NOMO-1 (cell line): Measurements from ENCODE around the gene NYAP2.

Experiments used
- DNase-seq, 2 experiments: peaks; one replicate each; lab custom pipeline; 2025; ENCODE audit not compliant: unreplicated experiment in 2 of 2; lab: John Stamatoyannopoulos, UW

The NYAP2 gene

DNA sequence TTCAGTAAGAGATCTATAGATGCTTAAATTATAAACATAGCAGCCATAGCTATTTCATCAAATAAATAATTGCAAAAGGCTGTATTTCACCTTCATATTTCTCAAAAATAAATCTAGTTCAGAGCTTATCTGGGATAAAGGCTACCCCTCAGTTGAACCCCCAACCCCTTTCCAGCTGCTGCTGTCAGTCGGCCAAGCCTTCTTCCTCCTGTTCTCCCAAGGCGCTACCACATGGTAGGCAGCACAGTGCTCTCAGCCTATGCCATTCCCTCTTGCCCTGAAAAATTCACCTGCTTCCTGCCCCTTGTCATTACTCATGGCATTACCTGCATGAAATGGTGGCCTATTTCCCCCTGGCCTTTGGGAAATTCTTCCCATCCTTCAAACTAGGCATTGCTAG lies 136.5 kb downstream of the NYAP2 start:
- no peak for DNase-seq

DNA sequence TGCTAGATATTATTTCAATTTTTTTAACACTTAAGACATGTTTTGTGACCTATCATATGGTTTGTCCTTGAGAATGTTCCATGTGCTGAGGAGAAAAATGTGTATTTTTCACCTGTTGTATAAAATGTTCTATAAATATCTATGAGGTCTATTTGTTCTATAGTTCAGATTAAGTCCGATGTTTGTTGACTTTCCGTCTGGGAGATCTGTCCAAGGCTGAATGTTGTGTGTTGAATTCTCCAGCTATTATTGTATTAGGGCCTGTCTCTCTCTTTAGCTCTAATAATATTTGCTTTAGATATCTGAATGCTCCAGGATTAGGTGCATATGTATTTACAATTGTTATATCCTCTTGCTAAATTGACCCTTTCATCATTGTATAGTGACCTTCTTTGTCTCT lies 144.1 kb downstream of the NYAP2 start:
- DNase-seq = no peak

DNA sequence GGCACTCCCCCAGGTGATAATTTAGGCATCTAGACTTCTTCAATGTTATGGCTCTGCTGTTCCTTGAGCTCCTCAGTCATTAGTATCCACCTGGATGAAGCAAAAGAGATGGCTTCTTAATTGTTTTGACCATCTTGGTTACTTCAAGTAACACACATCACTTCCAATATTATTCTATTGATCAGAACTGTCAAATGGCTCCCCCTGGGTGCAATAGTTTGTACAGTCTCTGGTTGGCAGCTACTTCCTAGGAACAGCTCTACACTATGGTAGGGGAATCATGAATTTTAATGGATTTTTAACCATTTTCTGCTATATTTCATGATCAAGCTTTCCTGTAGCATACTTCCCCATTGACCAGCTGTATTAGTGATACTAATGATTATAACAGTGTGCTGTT lies 157.0 kb downstream of the NYAP2 start:
- no peak for DNase-seq

DNA sequence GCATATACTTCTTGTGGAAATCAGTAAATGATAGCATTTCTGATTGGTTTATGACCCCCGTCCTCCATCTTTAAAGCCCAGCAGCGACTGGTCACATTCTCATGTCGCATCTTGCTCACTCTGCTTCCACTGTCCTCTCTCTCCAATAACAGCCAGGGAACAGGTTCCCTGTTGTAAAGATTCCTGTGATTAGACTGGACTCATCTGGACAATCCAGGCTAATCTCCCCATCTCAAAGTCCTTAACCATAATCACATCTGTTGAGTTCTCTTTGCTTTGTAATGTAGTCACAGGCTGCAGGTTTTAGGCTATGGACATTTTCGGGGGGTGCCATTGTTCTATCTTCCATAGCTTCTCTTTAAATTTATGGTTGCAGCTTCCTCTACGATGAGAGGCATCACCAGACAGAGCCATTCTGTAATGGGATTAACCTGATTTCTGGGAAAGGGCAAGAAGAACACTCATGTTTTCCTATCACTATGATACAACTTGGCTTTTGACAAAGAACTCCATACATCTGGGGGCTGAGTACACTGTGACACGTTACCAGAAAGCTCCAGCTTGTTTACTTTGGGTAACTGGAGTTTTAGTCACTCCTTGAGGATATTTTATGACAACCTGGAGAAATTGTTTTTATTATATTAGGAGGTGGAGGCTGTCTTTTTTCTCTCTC lies 159.0 kb downstream of the NYAP2 start:
- no peak for DNase-seq

DNA sequence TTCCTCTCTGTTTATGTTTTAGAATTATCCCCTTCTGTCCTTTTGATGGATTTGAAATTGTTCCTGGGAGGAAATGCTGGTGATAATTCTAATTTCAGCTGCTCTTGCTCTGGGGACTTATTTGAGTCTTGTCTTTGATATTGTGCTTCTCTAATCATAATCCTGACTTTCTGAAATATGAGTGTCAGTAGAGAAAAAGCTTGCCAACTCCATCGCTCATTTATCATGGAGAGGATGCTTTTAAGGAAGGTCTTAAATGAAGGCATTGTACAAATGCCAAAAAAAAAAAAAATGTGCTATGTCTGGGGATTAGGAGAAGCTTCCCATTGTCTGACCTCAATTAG lies 159.5 kb downstream of the NYAP2 start:
- no peak for DNase-seq

DNA sequence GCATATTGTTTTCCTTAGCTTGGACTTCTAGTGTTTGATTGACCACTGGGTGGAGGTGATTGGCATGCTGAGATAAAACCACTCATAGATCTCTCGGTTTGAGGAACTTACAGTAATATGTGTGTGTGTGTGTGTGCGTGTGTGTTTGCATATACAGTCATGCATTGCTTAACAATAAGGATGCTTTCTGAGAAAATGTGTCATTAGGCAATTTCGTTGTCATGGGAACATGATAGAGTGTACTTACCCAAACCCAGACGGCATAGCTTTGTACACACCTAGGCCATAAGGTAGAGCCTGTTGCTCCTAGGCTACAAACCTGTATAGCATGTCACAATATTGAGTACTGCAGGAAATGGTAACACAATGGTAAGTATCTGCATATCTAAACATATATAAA lies 167.3 kb downstream of the NYAP2 start:
- peak; percentile 10 to 29 for DNase-seq

DNA sequence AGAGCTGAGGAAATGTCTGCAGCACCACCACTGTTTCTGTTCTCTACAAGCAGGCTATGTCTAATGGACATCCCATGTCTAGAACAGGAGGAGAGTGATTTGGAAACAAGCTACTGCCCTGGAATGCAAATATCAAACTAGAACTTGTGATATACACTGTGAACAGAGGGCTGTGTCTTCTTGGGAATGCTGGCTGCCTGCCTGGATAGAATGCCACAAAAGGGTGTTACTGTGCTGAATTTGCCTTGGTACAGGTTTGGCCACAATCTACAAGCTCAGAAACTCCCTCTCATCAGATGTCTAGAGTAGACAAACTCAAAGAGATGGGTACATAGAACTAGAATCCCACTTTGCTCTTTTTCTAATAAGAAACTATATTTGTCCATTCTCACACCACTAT lies 170.5 kb downstream of the NYAP2 start:
- DNase-seq = no peak

DNA sequence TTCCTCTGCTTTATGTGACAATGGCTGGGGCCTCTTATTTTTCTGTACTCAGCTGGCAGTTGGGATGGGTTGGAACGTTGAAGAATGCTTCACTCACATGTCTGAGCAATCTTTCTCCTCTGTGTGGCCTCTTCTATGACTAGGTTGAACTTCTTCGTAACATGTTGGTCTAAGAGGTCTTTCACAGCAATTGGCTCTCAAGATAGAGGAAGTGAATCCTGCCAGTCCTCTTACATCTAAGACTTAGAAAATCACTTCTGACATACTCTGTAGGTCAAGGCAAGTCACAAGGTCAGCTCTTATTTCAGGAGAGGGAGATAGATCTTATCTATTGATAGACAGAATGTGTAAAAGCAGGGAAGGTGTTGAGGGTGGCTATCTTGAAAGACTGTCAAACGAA lies 174.1 kb downstream of the NYAP2 start:
- DNase-seq = peak in 1 of 2 experiments; percentile 42

DNA sequence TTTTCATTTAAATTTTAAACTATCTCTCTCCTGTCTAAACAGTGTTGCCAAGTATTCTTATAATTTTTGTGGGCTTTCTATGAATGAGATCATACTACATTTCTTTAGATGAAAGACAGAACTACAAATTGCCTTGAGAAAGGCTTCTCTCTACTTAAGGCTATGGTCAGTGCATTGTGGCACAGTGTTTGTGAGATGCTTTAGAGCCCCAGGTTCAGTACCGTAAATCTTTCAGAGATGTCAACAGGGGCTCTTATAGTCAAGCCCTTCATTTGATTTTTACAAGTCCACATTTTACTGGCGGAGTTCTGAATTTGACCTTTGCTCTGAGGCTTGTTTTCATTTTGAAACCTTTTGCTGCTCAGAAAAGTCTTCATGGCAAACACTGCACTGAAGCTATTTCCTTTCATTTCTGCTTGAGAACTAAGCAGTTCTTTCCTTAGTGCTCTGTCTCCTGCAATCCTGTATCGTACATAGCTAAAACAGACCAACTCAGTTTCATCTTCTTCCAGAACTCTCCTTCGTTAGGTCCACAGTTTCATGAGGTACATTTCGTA lies 175.2 kb downstream of the NYAP2 start:
- no peak for DNase-seq

DNA sequence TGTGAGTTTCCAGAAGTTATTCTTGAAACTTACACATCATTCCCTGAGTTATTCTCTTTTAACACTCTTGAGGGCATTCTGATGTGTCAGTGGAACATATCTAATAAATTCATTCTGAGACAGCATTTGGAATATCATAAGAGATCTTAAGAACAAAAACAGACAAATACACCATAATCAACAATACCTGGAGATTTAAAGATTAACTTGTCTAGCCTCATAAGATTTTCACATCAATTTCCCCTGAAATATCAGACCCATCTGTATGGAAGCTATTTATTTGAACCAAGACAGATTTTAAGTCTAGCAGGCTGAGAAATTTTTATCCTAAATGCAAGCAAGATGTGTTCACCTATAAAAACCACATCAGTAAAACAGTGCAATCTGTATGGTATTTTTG lies 181.6 kb downstream of the NYAP2 start:
- DNase-seq = no peak

DNA sequence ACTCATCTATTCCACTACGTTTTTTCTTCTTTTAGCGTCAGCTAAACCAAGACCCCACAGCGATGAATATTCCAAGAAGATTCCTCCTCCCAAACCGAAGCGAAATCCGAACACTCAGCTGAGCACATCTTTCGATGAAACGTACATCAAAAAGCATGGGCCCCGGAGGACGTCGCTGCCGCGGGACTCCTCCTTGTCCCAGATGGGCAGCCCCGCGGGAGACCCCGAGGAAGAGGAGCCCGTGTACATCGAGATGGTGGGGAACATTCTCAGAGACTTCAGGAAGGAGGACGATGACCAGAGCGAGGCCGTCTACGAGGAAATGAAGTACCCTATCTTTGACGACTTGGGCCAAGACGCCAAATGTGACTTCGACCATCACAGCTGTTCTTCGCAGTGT lies 182.4 kb downstream of the NYAP2 start:
- no peak for DNase-seq

DNA sequence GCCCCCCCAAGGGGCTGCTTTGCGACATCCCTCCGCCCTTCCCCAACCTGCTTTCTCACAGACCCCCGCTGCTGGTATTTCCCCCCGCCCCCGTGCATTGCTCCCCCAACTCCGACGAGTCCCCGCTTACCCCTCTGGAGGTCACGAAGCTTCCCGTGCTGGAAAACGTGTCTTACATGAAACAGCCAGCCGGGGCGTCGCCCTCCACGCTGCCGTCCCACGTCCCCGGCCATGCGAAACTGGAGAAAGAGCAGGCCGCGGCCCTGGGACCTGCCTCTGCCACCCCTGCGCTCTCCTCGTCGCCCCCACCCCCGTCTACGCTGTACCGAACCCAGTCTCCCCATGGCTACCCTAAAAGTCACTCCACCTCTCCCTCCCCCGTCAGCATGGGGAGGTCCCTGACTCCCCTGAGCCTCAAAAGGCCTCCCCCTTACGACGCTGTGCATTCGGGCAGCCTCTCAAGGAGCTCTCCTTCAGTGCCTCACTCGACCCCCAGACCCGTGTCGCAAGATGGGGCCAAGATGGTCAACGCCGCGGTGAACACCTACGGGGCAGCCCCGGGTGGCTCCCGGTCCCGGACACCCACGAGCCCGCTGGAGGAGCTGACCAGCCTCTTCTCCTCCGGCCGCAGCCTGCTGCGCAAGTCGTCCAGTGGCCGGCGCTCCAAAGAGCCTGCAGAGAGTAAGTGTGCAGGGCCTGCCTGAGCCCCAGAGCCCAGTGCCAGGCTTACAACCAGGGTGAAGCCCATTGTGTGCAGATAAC lies 183.0 kb downstream of the NYAP2 start:
- no peak for DNase-seq

DNA sequence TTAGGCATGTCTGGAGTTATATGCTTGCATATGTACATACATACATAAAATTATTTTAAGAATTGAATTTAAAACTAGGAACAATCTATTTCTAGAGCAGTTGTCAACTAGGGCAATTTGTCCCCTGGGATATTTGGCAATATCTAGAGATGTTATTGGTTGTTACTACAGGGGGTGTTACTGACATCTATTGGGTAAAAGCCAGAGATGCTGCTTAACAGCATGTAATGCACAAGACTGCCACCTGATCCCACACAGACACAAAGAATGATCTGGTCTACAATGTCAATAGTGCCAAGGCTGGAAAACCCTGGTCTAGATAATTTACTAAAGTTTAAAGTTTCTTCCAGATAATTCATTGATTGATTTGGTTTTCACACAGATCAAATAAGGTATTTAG lies 185.3 kb downstream of the NYAP2 start:
- DNase-seq = no peak

DNA sequence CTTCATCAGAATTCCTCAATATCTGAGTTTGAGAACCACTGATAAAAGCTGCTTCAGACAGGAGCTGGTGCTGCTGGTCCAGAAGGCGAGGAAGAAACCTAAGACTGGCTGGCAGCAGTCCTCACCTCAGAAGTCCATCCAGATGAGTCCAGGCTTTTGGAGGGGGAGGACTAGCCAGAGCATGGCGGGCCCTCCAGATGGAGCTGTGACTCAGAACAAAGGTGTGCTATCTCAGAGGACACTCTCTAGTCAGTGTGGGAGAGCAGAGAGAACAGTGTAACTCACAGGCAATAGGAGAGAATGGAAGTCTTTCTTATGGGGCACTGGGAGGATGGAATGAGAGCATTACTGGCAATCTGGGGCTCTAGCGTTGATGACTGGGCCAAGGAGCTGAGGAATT lies 191.4 kb downstream of the NYAP2 start:
- DNase-seq = no peak

DNA sequence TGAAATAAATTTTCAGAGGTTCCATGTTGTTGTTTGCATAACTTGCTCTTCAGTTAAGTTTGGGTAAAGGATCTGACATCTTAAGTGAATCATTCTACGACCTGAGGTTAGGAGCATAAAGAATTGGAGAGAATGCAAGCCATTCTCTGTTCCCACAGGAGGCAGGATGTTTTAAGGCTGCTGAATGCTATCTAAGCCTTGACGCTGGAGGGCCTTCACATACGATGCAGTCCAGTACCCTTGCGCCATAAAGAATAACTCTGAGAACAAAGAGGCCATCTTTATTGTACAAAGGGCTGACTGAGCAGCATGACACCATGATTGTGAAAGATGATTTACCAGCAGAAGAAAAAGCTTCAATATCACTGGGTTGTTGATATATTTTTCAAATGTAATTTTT lies 198.4 kb downstream of the NYAP2 start:
- no peak for DNase-seq

DNA sequence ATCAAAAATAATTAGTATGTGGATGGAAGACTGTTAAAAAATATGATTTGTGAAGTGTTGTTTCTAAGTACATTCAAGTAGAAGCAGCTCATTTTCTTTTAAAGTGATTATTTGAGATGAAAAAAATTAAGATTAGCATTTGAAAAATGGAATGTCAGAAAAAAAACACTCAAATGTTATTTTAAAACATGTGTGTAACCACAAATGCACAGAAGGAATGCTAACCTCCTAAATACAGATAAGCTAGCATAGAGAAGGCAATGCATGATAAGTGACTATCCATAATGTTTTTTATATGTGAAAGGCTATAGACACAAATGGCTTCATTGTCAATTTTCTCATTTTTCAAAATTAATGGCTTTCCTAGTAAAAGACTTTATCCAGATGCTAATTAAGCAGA lies 198.9 kb downstream of the NYAP2 start:
- DNase-seq = no peak

DNA sequence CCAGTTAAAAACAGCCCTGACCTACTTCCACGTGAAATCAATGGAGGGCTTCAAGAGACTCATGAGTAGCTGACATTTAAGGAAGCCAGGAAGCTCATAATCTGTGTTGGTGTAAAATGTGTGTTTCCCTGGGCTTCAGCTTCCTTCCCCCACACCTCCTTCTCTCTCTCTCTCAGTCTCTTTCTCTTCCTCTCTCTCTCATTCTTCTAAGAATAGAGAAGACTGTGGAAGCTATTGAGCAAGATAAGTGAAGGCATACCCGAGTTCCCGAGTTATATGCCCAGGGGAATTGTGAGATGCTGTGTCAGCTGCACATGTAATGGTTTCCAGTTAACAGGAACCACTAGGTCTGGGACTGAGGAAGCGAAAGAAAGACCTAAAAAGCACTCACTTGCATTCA lies 199.4 kb downstream of the NYAP2 start:
- no peak for DNase-seq

DNA sequence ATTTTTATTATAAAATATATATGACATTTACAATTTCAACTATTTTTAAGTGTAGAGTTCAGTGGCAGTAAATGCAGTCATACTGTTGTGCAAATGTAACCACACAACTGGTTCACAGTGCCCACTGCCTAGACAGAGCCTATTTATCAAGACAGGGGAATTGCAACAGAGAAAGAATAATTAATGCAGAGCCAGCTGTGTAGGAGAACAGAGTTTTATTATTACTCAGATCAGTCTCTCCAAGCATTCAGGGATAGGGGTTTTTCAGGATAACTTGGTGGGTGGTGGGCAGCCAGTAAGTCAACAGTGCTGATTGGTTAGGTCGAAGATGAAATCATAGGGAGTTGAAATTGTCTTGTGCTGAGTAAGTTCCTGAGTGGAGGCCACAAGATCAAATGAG lies 200.3 kb downstream of the NYAP2 start:
- no peak for DNase-seq

DNA sequence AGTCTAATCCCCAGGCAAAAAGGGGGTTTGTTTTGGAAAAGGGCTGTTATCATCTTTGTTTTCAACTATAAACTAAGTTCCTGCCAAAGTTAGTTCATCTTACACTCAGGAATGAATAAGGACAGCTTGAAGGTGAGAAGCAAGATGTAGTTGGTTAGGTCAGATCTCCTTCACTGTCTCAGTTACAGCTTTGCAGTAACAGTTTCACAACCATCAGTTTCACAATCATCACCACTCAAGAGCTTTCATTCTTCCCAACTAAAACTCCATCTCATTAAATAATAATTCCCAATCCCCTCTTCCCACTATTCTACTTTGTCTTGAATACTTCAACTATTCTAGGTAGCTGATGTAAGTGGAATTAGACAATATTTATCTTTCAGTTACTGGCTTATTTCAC lies 200.9 kb downstream of the NYAP2 start:
- no peak for DNase-seq

DNA sequence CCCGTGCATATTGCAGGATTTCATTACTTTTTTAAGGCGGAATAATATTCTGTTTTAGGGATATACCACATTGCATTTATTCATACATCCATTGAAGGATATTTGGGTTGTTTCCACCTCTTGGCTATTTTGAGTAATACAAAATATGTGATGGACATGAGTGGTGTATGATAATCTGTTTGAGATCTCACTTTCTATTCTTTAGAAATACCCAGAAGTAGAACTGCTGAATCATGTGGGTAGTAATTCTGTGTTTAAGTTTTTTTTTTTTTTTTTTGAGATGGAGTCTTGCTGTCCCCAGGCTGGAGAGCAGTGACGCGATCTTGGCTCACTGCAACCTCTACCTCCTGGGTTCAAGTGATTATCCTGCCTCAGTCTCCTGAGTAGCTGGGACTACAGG lies 201.4 kb downstream of the NYAP2 start:
- peak in 1 of 2 experiments; percentile 24 for DNase-seq

DNA sequence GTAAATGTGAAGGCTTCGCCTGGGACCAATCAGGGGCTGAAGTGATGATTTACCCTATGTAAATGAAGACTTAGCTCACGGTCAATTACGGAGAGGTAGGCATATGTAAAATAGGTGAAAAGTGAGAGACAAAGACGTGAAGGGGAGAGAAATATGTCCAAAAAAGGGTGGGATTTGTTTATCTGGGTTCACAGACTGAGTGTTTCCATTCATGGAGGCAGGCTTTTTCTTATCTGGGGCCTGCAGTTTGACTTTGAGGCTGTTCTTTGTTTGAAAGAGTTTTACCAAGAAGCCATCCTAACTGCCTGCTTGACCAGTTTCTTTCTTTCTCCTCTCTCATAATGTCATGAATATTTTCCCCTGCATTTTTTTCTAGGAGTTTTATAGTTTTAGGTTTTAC lies 202.7 kb downstream of the NYAP2 start:
- DNase-seq = no peak

DNA sequence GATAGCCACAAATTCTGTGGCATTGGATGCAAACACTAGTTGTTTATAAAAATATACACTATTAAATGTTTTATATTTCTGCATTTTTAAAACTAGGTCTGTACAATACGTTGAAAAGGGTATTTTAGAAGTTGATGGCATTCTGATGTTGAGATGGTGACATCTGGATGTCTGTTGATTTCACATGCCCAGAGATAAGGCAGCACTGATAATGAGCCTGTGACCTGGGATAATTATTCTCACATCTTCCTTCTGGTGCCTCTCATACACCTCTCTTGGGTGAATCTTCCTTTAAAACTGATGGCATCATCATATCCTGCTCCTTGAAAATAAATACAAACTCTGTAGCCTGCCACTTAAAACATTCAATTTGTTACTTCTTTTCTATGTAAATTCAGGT lies 208.6 kb downstream of the NYAP2 start:
- no peak for DNase-seq
